Fibroblast of lung (primary cell): ENCODE results near the gene C21orf58.

ENCODE experiments used
- CTCF ChIP-seq, 2 donors: IDR thresholded peaks in 1 of 2; conservative IDR thresholded peaks in 1 of 2; 1 replicate in 1 of 2; 2 replicates in 1 of 2; pipeline ENCODE4 v1.5.1; 2011 to 2012; ENCODE audit warnings: low read length in 2 of 2, control low read depth in 1 of 2, inconsistent platforms in 1 of 2, low read depth in 1 of 2, mild to moderate bottlenecking in 1 of 2
- EZH2 ChIP-seq: IDR thresholded peaks from 2 replicates; pipeline ENCODE4 v1.5.1; 2012; ENCODE audit warnings: low read length, control low read depth, mild to moderate bottlenecking; ENCODE audit errors: missing control alignments

- TF ChIP-seq EZH2 (no peak), CTCF (conservative IDR thresholded peaks at IDR 0.05 in 1 of 2, IDR thresholded peaks at IDR 0.05 in 1 of 2; ENCODE audit: low read depth in 1 of 2, low read length in 2 of 2) (no peak)
These were observed 21.9 kb downstream of the C21orf58 start for GRCh38 chr21:46301759-46302158.
